Left lung (tissue), 10 donors: ENCODE measurements around the gene CGB5. TPM values are rescaled to one million over a fixed set of nuclear protein-coding genes. Genes with fewer than 3 reads are reported as not detected.
"Not testable (repeated sequence)": the region's sequence is repeated elsewhere in the genome, so short reads cannot be mapped to it uniquely, and the experiment has no call there.

Experiments used
- ATAC-seq: fragments of 200-7000 bp; cut with Tn5 transposase; one replicate; pipeline ENCODE4 v1.9.1; 2020; ENCODE audit warnings: moderate library complexity
- DNase-seq, 4 donors: peaks; one replicate each; pipeline ENCODE4 v3.0.0-alpha.2; 2013 to 2020
- H3K27ac ChIP-seq, 2 donors: fragments of 200-600 bp; sonication (generic) in 1 of 2; one replicate each; pipeline versions ENCODE4 v1.5.0 to v1.8.0; 2020 to 2021
- H3K27me3 ChIP-seq, 2 donors: fragments of 200-600 bp; sonication (generic) in 1 of 2; one replicate each; pipeline versions ENCODE4 v1.5.0 to v1.8.0; 2020 to 2021
- H3K36me3 ChIP-seq, 2 donors: fragments of 200-600 bp; sonication (generic) in 1 of 2; one replicate each; pipeline versions ENCODE4 v1.5.0 to v1.8.0; 2020 to 2021
- H3K4me1 ChIP-seq, 2 donors: fragments of 200-600 bp; one replicate each; pipeline ENCODE4 v1.8.0; 2021
- H3K4me3 ChIP-seq, 2 donors: fragments of 200-600 bp; sonication (generic) in 1 of 2; one replicate each; pipeline versions ENCODE4 v1.5.0 to v1.8.0; 2020 to 2021; ENCODE audit warnings: mild to moderate bottlenecking in 1 of 2
- H3K9me3 ChIP-seq, 2 donors: fragments of 200-600 bp; sonication (generic) in 1 of 2; one replicate each; pipeline versions ENCODE4 v1.5.0 to v1.8.0; 2020 to 2021
- intact Hi-C, 2 donors: fragments of 100-400 bp; cut with DNase I; formaldehyde crosslinking; loops; one replicate each; pipeline versions ENCODE4 v1.11.2 to v1.14.2; 2022
- polyA plus RNA-seq, 6 donors: library from polyadenylated mRNA; unstranded; fragments of 120-200 nt; gene quantifications; one replicate each; pipeline ENCODE4 v1.2.1, GENCODE V29; 2013; ENCODE audit not compliant: insufficient read length in 6 of 6
- total RNA-seq, 2 donors: library from RNA; stranded (reverse); fragmentation: NEBNext Ultra II Directional; extraction: Animal tissue kit (Norgen Biotek cat#: 25700); gene quantifications; one replicate each; pipeline ENCODE4 v1.2.1, GENCODE V29; 2021
- TF ChIP-seq, protein P1 (sequence below), 2 donors: fragments of 200-600 bp; sonication (generic) in 1 of 2; IDR thresholded peaks; one replicate each; pipeline versions ENCODE4 v1.5.0 to v1.8.0; 2021; ENCODE audit warnings: antibody characterized with exemption in 2 of 2
- donor health status: DM: no; HTN: yes; CAD: no.
- donor health status: DM: no; HTN: no; CAD: no.

The CGB5 gene
- total and polyA plus RNA-seq, 8 donors, result 0.50 TPM; not detected in 7

DNA sequence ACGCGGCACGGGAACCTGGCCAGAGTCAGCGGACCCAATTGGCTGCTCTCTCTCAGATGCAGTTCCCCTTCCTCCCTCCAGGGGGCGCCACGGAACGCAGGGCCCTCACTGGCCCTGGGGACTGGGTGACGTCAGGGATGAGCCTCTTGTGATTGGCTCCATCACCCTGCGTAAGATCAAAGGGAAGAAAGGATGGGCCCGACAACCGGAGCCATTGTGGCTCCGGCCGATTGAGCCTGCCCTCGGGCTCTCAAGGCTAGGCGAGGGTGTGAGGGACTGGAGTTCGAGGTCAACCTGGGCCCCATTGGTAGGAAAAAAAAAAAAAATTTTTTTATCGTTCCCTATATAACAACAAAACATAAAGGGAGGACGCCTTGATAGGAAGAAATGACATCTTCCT is 6.8 kb upstream of the CGB5 start, which contains the start of gene CGB1:
Gene CGB1, minus strand, starts transcription at position 81 of the 400 bp plus-strand sequence. CDS start 184 bp downstream, outside the sequence.
- H3K9me3 ChIP-seq, intact Hi-C loops, H3K4me3 ChIP-seq, H3K4me1 ChIP-seq, DNase-seq, H3K27me3 ChIP-seq, ATAC-seq, H3K27ac ChIP-seq, H3K36me3 ChIP-seq: not testable (repeated sequence)
- TF ChIP-seq, protein P1, sequence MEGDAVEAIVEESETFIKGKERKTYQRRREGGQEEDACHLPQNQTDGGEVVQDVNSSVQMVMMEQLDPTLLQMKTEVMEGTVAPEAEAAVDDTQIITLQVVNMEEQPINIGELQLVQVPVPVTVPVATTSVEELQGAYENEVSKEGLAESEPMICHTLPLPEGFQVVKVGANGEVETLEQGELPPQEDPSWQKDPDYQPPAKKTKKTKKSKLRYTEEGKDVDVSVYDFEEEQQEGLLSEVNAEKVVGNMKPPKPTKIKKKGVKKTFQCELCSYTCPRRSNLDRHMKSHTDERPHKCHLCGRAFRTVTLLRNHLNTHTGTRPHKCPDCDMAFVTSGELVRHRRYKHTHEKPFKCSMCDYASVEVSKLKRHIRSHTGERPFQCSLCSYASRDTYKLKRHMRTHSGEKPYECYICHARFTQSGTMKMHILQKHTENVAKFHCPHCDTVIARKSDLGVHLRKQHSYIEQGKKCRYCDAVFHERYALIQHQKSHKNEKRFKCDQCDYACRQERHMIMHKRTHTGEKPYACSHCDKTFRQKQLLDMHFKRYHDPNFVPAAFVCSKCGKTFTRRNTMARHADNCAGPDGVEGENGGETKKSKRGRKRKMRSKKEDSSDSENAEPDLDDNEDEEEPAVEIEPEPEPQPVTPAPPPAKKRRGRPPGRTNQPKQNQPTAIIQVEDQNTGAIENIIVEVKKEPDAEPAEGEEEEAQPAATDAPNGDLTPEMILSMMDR (IDR thresholded peaks at IDR 0.05), result peak in 1 of 2 donors; percentile 28

- H3K27me3 ChIP-seq, ATAC-seq, H3K36me3 ChIP-seq, DNase-seq, H3K9me3 ChIP-seq, H3K4me3 ChIP-seq, intact Hi-C loops, H3K4me1 ChIP-seq, H3K27ac ChIP-seq: not testable (repeated sequence)
These were observed 5.5 kb upstream of the CGB5 start for GRCh38 chr19:49038111-49038510.

DNA sequence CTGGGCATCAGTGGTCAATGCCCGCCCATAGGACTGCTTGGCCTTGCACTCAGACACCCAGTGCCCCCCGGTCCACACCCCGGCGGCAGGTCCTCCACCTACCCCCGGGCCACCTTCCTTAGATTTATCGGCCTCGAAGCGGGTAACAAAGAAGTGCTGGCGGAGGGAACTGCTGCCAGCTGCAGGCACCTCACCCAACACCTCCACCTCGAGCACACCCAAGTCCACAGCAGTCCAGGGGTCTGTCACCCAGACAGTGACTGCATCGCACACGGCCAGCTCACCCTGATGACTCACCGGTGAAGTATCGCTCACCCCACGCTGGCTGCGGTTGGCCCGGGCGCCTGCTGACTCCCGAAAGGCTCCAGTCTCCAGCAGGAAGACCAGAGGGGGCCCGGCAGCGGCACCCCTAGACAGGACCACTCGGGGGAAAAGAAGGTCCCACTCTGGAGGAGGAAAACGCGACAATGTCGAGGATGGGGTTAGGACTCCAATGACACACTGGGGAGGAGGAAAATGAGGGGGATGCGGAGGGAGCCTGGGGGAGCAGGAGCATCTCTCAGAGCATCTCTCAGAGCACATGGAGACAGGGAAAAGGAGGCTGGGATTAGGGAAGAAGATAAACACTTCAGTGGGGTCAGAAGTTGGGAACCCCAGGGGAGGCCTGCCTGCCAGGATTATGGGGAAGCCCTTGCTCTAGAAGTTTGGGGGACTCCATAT is 4.9 kb upstream of the CGB5 start:
- ATAC-seq, result not testable (repeated sequence)

GRCh38 chr19:49039736-49040135 is 3.9 kb upstream of the CGB5 start:
- intact Hi-C loops, H3K36me3 ChIP-seq, ATAC-seq: not testable (repeated sequence)

More for the DNA sequence above, 4.9 kb upstream of the CGB5 start:
- H3K4me3 ChIP-seq, DNase-seq, H3K4me1 ChIP-seq, H3K27ac ChIP-seq, H3K9me3 ChIP-seq, intact Hi-C loops, H3K36me3 ChIP-seq, H3K27me3 ChIP-seq: not testable (repeated sequence)

DNA sequence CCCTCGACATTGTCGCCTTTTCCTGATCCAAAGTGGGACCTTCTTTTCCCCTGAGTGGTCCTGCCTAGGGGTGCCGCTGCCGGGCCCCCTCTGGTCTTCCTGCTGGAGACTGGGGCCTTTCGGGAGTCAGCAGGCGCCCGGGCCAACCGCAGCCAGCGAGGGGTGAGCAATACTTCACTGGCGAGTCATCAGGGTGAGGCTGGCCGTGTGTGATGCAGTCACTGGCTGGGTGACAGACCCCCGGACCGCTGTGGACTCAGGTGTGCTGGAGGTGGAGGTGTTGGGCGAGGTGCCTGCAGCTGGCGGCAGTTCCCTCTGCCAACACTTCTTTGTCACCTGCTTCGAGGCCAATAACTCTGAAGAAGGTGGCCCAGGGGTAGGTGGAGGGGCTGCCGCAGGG is 1.5 kb upstream of the CGB5 start:
- DNase-seq (peak in 1 of 4 donors; percentile 69), ATAC-seq (no peak)
- H3K4me3 ChIP-seq, result no peak overlapping the region

More at GRCh38 chr19:49039736-49040135, 3.9 kb upstream of the CGB5 start:
- DNase-seq, H3K9me3 ChIP-seq, H3K4me3 ChIP-seq, H3K4me1 ChIP-seq, H3K27ac ChIP-seq, H3K27me3 ChIP-seq: not testable (repeated sequence)

GRCh38 chr19:49042666-49043065 is 982 bp upstream of the CGB5 start:
- H3K27me3 ChIP-seq, H3K4me3 ChIP-seq, intact Hi-C loops, ATAC-seq, H3K9me3 ChIP-seq, H3K4me1 ChIP-seq, H3K36me3 ChIP-seq, DNase-seq, H3K27ac ChIP-seq: not testable (repeated sequence)

More for the DNA sequence above, 1.5 kb upstream of the CGB5 start:
- no peak overlapping the region for H3K27ac ChIP-seq
- intact Hi-C loops, result no loop called here
- TF ChIP-seq, protein P1 (IDR thresholded peaks at IDR 0.05), result no peak
- no peaks in the 10 kb centered on the region for H3K4me1 ChIP-seq
- H3K36me3 ChIP-seq, result no peaks in the 10 kb centered on the region
- no peaks in the 10 kb centered on the region for H3K27me3 ChIP-seq
- H3K9me3 ChIP-seq, result no peaks in the 10 kb centered on the region

DNA sequence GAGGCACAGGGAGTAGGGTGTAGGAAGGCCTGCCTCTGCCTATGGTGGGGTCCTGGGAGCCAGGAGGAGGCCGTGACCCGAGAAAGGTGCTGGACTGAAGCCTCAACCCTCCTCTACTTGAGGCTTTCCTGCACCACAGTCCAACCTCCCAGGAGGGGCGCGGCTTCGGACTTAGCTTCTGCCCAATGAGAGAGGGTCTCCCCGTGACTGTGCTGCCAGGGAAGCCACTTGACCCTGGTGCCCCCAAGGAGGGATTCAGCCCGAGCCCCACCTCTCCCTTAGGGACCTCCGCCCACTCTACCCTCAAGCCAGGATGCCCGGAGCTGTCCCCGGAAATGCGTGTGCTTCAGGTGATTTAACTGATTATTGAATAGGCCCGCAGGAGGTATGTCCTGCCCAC is 5.4 kb downstream of the CGB5 start, which contains the start of gene CGB8:
Gene CGB8, minus strand, starts transcription at position 101 of the 400 bp plus-strand sequence. CDS start 372 bp downstream, outside the sequence.
- H3K27me3 ChIP-seq, H3K36me3 ChIP-seq, H3K4me3 ChIP-seq, H3K4me1 ChIP-seq, intact Hi-C loops, H3K9me3 ChIP-seq, H3K27ac ChIP-seq, ATAC-seq: not testable (repeated sequence)
- DNase-seq, result peak in 1 of 4 donors; percentile 33

GRCh38 chr19:49049834-49050233 is 6.2 kb downstream of the CGB5 start:
- H3K36me3 ChIP-seq, H3K9me3 ChIP-seq, intact Hi-C loops, H3K27me3 ChIP-seq, H3K4me3 ChIP-seq, H3K4me1 ChIP-seq, H3K27ac ChIP-seq, DNase-seq, ATAC-seq: not testable (repeated sequence)

DNA sequence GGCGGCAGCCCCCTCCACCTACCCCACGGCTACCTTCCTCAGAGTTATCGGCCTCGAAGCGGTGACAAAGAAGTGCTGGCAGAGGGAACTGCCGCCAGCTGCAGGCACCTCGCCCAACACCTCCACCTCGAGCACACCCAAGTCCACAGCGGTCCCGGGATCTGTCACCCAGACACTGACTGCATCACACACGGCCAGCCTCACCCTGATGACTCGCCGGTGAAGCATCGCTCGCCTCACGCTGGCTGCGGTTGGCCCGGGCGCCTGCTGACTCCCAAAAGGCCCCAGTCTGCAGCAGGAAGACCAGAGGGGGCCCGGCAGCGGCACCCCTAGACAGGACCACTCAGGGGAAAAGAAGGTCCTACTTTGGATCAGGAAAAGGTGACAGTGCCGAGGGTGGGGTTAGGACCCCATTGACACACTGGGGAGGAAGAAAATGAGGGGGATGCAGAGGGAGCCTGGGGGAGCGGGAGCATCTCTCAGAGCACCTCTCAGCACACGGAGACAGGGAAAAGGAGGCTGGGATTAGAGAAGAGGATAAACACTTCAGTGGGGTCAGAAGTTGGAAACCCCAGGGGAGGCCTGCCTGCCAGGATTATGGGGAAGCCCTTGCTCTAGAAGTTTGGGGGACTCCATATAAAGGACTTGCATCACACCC is 6.9 kb downstream of the CGB5 start:
- H3K27ac ChIP-seq, DNase-seq, H3K9me3 ChIP-seq, H3K27me3 ChIP-seq, ATAC-seq, intact Hi-C loops, H3K36me3 ChIP-seq, H3K4me1 ChIP-seq, H3K4me3 ChIP-seq: not testable (repeated sequence)
